GM18907 (cell line): Measurements from ENCODE around the gene ACSF2.

Experiments
- ATAC-seq: cut with Tn5 transposase; IDR thresholded peaks from one replicate; pipeline ENCODE4 v1.9.1; 2021; ENCODE audit warnings: mild to moderate bottlenecking, moderate library complexity; ENCODE audit not compliant: unreplicated experiment

Gene ACSF2

DNA sequence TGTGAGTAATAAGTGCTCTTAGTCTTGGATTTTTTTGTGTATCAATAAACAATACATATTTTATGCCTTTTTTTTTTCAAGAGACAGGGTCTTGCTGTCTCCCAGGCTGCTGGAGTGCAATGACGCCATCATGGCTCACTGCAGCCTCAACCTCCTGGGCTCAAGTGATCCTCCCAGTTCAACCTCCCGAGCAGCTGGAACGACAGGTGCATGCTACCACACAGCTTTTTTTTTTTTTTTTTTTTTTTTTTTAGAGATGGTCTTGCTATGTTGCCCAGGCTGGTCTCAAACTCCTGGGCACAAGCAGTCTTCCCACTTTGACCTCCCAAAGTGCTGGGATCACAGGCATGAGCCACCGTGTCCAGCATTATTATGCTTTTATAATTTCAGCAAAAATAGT, 13.0 kb downstream of the ACSF2 start:
- no peak for ATAC-seq

DNA sequence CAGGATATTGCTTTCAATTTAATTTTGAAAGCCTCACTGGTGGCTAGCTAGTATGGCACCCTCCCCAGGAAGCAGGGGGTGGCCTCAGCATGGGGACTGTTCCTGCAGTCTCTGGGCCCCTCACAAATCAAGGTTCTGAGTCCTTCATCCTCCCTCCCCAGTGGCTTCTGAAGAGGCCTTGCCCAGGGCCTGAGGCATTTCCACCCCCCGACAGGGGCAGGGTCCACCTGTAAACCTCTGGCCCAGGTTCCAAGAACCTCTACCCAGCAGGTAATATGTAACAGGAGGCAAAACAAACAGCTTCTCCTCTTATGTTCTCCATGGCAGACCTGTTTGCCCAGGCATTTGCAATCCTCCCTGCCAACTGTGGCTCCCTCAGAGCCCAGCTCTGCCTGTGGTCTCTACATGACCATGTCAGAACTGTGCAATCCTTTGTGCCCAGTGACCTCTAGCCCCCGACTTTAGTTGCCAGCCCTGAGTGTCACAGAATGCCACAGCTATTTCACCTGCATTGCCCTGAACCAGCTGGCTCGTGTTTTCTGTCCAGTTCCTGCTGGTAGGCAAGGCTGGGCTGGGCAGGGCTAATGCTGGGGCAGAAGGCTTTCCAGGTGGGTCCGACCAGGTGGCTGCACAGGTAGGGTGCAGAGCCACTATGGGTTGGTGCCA, 14.3 kb downstream of the ACSF2 start:
- no peak for ATAC-seq

DNA sequence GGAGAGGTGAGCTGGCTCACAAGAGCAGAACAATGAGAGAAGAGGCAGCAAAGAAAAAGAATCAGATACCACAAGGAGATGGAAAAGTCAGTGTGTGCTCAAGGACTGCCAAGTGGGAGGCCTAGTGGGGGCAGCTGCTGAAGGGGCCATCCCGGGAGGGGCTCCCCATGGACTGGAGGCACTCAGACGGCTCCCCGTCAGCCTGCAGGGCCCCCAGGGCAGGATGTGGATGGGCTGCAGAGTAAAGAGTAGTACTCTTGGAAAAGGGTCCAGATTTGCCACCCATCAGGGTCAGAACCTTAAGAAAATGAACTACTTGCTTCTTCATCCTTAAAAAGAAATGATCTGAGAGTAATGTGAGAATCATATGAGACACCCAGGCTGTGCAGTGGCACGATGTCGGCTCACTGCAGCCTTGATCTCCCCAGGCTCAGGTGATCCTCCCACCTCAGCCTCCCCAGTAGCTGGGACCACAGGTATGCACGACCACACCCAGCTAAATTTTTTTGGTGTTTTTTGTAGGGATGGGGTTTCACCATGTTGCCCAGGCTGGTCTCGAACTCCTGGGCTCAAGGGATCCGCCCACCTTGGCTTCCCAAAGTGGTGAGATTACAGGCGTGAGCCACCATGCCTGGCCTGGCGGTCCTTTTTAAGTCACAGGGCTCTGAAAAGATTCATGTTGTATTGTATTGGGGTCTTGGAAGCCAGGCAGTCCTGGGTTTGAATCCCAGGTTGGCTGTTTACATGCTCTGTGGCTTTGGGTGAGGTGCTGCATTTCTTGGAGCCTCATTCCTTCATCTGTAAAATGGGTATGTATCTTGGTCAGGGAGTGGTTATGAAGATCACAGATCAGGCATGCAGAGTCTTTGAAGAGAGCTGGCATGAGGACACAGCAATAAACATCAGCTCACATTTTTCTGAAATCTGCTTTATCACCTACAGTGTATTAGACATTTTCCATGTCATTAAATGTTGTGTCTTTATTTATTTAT, 15.1 kb downstream of the ACSF2 start:
- no peak for ATAC-seq

DNA sequence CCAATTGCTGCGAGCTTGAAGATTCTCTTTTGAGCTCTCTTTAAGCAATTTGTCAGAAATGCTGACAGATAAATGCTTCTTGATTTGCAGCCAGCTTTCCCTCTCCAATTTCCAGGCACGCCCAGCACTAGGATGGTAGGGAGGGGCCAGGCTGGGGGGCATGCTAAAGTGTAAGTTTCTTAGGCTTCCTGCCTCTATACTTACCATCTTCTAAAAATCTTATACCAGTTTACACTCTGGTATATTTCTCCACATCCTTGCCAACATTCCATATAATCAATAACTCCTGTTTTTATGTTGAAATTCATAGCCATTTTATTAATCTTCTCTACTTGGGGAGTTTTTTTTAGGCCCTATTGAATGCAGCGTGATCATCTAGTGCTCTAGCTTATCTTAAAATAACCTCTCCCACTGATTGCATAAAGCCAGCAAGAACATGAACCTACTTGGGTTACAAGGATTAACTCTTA, 17.5 kb downstream of the ACSF2 start:
- no peak for ATAC-seq

DNA sequence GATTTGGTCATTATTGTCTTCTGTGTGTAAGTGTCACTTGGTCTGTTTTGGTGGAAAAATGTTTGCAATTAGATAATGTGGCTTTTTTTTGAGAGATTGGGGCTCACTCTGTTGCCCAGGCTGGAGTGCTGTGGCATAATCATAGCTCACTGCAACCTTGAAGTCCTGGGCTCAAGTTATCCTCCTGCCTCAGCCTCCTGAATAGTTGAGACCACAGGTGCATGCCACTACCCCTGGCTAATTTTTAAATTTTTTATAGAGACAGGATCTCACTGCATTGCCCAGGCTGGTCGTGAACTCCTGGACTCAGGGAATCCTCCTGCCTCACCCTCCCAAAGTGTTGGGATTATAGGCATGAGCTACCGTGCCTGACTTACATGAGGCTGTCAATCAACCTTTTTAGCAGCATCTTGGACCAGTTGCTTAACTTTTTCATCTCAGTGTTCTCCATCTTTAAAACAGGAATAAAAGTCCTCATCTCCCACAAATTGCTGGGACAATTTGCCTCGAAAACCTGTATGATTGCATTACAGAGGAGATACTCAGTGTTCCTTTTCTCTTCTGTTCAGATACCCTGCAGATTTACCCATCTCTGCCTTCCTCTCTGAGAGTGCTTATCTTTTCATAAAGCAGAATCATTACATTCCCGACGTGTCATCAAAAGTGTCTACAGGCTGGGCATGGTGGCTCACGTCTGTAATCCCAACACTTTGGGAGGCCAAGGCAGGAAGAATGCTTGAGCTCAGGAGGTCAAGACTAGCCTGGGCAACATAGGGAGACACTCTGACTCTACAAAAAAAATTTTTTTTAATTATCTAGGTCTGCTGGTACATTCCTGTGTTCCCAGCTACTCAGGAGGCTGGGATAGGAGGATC, 19.1 kb downstream of the ACSF2 start:
- ATAC-seq: no peak

DNA sequence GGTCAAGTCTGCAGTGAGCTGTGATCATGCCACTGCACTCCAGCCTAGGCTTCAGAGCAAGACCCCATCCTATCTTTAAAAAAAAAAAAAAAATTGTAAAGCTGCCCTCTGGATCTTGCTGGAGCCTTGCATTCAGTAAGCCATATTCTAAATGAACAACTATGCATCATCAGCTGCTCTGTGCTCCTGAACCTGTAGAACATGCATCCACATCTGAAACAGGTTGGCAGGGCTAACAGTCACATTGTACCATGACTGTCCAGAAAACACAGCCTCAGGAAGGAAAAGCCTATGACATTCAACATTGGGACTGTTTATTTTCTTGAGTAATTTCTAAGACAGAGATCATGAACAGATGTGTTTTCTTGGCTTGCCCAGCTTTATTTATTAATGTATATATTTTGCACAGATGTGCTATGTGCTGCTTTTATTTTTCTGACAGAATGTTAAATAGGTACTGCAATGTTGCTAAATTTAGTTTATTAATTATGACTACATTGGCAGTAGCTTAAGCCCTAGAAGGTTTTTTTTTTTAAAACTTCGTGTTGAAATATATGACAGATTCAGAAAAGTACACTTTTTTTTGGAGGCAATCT, 19.8 kb downstream of the ACSF2 start:
- ATAC-seq: no peak

DNA sequence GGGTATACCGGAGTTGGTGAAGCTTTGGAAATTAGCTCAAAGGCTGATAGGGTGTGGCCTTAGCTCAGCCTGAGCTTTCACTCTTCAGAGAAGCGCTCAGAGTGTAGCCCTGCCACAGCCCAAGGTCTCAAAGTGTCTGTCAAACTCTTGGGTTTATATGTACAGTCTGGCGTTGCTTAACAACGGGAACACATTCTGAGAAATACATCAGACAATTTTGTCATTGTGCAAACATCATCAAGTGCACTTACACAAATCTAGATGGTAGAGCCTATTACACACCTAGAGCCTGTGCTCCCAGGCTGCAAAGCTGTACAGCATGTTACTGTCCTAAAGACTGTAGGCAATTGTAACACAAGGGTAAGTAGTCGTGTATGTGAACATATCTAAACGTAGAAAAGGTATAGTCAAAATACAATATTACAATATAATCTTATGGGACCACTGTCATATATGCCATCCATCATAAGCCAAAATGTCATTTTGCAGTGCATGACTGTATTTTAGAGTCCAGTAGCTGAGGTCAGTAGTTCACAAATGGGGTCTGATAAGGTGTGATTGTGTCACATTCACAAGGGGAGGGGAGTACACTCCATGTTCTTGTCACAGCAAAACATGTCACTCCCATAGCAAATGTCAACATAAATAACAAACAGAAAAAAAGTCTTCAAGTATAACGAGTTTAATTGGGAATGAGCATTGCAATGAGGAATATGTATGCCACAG, 22.0 kb downstream of the ACSF2 start:
- no peak for ATAC-seq

DNA sequence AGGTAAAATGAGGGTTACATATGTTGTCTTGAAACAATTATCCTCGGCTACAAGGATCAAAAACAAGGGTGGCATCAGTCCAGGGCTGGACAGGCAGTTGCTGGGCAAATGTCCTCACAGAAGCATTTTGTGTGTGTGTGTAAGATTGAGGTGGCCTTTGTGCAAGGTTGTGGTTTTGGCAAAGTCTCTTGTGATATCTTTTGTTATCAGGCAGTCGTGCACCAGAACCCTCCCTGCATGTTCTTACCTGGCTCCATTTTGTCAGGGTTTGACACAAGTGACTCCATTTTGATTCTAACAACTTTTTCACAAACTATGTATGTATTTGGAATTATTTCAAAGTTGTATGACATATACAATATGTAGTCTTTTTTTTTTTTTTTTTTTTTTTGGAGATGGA, 22.6 kb downstream of the ACSF2 start:
- ATAC-seq: no peak

DNA sequence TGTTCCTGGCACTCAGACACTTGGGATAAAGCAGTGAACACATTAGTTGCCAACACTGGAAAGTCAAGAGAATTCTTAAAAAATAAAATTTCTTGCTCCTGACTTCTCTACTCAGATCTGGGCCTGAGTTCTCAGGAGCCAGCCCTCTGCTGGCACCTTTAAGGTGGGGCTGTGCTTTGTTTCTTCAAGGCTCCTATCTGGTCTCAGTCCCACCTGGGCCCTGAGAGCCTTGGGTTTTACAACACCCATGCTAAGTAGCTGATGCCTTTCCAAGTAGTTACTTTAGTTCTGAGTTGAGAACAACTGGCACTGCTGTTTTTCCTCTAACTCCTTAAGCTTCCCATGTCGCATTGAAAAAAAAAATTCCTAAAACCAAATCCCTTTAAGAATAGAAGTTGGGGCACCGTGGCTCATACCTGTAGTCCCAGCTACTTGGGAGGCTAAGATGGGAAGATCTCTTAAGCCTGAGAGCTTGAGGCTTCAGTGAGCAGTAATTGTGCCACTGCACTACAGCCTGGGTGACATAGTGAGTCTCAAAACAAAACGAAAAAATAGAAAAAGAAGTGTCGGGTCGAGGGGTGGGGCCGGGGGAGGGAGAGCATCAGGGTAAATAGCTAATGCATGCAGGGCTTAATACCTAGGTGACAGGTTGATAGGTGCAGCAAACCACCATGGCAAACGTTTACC, 26.1 kb downstream of the ACSF2 start:
- ATAC-seq: peak; percentile 15

DNA sequence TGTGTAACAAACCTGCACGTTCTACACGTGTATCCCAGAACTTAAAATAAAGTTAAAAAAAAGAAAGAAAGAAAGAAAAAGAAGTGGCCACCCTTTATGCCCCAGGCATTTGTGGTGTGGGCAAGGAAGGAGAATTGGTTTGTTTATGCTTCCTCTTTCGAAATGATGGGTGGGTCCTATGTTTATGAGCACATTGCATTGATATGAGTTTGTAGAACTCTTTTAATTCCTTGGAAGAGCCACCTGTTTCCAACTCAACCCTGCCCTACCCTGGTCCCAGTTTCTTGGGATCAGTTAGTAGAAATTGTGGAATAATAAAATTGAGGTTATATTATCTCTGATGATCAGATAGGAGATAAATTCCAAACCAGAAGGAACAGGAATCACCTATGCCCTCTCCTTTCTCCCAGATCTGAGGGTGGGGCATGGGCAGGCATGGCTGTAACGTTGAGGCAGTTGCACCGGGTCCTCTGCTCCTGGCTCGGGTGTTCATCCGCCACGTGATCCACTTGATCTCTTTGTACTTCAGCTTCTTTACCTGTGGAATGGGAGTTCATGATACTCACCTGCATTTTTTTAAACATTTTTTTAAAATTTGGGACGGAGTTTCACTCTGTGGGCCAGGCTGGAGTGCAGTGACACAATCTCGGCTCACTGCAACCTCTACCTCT, 26.7 kb downstream of the ACSF2 start:
- peak; percentile 54 for ATAC-seq

DNA sequence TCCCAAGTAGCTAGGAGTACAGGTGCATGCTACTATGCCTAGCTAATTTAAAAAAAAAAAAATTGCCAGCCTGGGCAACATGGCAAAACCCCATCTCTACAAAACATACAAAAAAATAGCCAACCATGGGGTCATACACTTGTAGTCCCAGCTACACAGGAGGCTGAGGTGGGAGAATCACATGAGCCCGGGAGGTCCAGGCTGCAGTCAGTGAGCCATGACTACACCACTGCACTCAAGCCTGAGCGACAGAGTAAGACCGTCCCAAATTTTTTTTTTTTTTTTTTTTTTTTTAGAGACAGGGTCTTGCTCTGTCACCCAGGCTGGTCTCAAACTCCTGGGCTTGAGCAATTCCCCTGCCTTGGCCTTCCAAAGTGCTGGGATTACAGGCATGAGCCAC, 27.9 kb downstream of the ACSF2 start:
- no peak for ATAC-seq

DNA sequence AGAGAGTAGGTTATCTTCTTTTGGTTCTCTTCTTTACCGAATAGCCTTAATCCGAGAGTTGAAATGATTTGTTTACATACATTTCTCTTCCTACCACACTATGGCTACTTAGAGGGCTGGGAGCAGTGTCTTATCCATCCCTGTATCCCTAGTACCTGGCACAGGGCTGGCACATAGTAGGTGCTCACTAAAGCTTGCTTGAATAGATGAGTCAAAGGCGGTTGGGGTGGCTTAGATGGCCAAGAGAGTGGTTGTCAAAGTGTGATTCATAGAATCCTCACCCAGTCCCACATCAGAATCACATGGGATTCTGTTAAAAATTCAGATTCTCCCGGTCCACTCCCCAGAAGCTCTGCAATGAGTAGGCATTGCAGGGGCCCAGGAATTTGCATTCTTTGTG, 31.6 kb downstream of the ACSF2 start:
- no peak for ATAC-seq

DNA sequence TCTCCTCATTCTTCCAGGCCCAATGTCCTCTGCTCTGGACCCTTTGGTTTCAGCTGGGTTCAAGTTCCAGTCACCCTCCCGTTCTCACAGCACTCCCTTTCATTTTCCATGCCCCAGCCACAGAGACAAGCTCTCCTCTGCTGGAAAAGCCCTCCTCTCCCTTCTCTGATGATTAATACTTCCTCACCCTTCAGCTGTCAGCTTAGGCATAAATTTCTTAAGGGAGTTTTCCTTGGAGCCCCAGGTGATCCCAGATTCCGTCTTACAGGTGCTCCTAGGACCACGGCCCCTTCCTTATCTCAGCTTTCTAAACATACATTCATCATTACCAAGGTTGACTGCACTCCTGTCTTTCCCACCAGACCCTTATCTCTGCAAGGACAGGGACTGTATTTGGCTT, 32.3 kb downstream of the ACSF2 start:
- no peak for ATAC-seq

DNA sequence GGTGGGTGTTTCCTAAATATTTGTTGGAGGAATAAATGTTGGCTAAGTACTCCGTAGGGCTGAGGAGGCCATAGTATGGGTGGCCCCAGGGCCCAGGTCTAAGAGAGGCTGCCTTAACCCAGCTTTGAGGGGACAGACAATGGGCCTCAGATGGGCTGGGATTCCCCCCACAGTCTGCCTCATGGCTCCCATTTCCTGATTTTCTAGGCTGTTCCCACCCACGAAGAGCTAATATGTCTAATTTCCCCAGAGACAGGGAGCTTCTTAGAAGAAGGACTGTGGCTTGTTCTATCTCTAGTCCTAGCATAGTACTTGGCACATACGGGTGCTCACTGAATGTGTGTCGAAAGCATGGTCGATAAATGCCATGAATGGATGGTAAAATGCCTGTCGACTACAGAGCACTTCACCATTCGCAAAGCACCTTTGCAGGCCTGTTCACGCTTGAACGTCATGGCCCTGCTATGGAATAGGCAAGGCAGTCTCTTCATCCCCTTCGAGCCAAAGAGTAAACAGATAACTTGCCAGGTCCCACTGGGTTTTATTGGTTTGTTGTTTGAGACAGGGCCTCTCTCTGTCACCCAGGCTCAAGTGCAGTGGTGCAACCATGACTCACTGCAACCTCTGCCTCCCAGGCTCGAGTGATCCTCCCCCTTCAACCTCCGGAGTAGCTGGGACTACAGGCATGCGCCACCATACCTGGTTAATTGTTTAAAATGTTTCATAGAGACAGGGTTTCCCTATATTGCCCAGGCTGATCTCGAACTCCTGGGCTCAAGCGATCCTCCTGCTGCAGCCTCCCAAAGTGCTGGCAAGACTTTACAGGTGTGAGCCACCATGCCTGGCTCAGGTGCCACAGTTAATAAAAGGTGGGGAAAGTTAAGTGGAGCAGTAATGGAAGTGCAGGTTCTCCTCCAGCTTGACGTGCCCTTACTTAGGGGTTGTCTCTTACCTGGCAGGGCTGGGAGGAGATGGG, 33.0 kb downstream of the ACSF2 start:
- ATAC-seq: no peak

DNA sequence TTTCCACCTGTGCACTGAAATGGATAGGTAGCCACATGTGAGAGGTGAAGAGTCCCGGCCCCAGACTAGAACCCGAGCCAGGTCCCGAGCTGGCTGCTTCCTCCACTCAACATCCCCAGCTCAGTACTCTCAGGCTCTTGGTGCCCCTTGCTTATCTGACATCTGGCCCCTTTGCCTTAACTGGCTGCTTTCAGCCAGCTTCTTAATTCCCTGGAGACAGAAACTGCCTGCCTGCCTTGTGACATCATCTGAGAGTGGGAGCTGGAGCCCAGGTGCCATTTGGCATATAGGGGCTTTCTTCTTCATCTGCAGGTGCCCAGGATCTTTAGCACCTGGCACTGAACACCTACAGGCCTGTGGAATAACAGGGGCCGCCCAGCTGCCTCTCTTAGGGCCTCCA, 33.7 kb downstream of the ACSF2 start:
- ATAC-seq: no peak

DNA sequence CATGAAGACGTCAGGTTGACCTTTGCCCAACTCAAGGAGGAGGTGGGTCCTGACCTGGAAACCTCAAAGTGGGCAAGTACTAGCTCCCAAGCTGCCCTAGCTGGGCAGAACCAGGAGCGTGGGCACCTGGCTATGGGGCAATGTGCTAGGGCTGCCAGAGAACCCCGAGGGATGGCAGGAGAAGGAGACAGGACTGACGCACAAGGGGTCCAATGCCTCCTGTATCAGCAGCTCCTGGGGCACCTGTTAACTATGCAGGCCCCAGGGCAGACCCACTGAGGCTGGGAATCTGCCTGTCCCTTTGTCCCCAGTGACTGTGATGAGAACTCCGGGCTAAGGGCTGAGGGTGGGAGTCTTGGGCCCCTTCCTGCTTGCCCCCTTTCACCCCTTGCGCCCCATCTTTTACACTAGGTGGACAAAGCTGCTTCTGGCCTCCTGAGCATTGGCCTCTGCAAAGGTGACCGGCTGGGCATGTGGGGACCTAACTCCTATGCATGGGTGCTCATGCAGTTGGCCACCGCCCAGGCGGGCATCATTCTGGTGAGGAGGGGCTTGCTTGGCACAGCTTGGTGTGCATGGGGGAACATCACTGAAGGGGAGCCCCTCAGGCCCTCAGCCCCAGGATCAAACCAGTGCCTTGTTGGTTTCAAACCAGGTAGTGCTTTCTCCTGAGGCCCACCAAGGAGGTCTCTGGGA, 35.0 kb downstream of the ACSF2 start:
- ATAC-seq: no peak

DNA sequence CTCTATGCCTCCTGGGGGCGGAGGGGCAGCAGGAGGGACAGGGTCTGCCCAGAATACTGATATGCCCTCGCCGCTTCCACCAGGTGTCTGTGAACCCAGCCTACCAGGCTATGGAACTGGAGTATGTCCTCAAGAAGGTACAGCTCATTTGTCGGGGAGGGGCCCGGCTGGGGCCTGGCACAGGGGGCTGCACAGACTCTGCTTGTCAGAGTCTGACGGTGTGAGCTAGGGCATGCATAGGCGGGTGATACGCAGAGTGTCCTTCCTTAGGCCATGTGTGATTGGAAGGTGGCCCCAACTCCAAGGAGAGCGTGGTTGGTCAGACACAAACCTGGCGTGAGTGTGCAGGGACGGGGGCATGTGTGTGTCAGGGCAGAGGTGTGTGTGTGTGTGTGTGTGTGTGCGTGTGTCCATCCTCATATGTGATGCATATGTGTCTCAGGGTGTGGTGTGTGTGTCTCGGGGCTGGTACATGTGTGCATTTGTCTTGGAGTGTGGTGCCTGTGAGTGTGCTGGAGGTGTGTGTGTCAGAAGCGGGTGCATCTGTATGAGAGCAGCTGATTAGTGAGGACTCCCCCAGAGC, 35.6 kb downstream of the ACSF2 start:
- no peak for ATAC-seq
